GM12878 (cell line): Measurements from ENCODE around the gene BTBD9. TPM values are rescaled to one million over a fixed set of nuclear protein-coding genes. Genes with fewer than 3 reads are reported as not detected.

Experiments used
- CBX3 ChIP-seq: fragments of 200-600 bp; sonication (generic); IDR thresholded peaks from 2 replicates; pipeline ENCODE4 v1.6.1; 2016; ENCODE audit warnings: low read depth, borderline replicate concordance
- CHD1 ChIP-seq: IDR thresholded peaks from 2 replicates; pipeline ENCODE4 v1.6.1; 2012; ENCODE audit warnings: low read depth, low read length, improper control_type of control experiment
- FOXK2 ChIP-seq: fragments of 450-650 bp; IDR thresholded peaks from 2 replicates; pipeline ENCODE4 v1.6.1; 2017; ENCODE audit warnings: mild to moderate bottlenecking, moderate library complexity
- HCFC1 ChIP-seq: fragments of 150-350 bp; IDR thresholded peaks from 2 replicates; pipeline ENCODE4 v1.6.1; 2014; ENCODE audit warnings: low read length
- HDAC2 ChIP-seq: fragments of 200-600 bp; sonication (generic); IDR thresholded peaks from 2 replicates; pipeline ENCODE4 v1.6.1; 2017
- IKZF1 ChIP-seq: fragments of 450-650 bp; conservative IDR thresholded peaks from 2 replicates; pipeline ENCODE4 v1.6.1; 2017; ENCODE audit warnings: antibody characterized with exemption, mild to moderate bottlenecking
- IRF3 ChIP-seq: fragments of 450-650 bp; IDR thresholded peaks from 2 replicates; pipeline ENCODE4 v1.6.1; 2014; ENCODE audit warnings: mild to moderate bottlenecking
- MEF2A ChIP-seq: IDR thresholded peaks from 2 replicates; pipeline ENCODE4 v1.6.1; 2011; ENCODE audit warnings: low read depth, mild to moderate bottlenecking, low read length, moderate library complexity; ENCODE audit not compliant: insufficient read depth
- MEF2B ChIP-seq: fragments of 450-650 bp; IDR thresholded peaks from 2 replicates; pipeline ENCODE4 v1.6.1; 2018; ENCODE audit warnings: mild to moderate bottlenecking, moderate library complexity; ENCODE audit not compliant: partially characterized antibody, poor library complexity, severe bottlenecking
- MXI1 ChIP-seq: fragments of 150-350 bp; IDR thresholded peaks from 2 replicates; pipeline ENCODE4 v1.6.1; 2011; ENCODE audit warnings: low read depth, mild to moderate bottlenecking, inconsistent platforms, low read length, improper control_type of control experiment
- RAD21 ChIP-seq: IDR thresholded peaks from 2 replicates; pipeline ENCODE4 v1.6.1; 2011; ENCODE audit warnings: mild to moderate bottlenecking, low read depth, low read length, moderate library complexity; ENCODE audit not compliant: insufficient read depth
- RBBP5 ChIP-seq: fragments of 200-600 bp; sonication (generic); conservative IDR thresholded peaks from 2 replicates; pipeline ENCODE4 v1.6.1; 2016
- REST ChIP-seq: IDR thresholded peaks from 2 replicates; pipeline ENCODE4 v1.6.1; 2012; ENCODE audit warnings: mild to moderate bottlenecking, low read depth, low read length
- SKIL ChIP-seq: fragments of 450-650 bp; IDR thresholded peaks from 2 replicates; pipeline ENCODE4 v1.6.1; 2017; ENCODE audit warnings: mild to moderate bottlenecking, low read depth, inconsistent platforms; ENCODE audit not compliant: poor library complexity, severe bottlenecking
- SP1 ChIP-seq: IDR thresholded peaks from one replicate; pipeline ENCODE4 v1.6.1; 2011; ENCODE audit warnings: low read depth, low read length
- SPI1 ChIP-seq: IDR thresholded peaks from 2 replicates; pipeline ENCODE4 v1.6.1; 2011; ENCODE audit warnings: low read depth, mild to moderate bottlenecking, low read length, moderate library complexity, borderline replicate concordance; ENCODE audit not compliant: insufficient read depth
- SREBF1 ChIP-seq: IDR thresholded peaks from 2 replicates; pipeline ENCODE4 v1.6.1; 2012; ENCODE audit warnings: mild to moderate bottlenecking, low read length
- SREBF2 ChIP-seq: IDR thresholded peaks from 2 replicates; pipeline ENCODE4 v1.6.1; 2012; ENCODE audit warnings: mild to moderate bottlenecking, low read length
- TAF1 ChIP-seq: IDR thresholded peaks from 2 replicates; pipeline ENCODE4 v1.6.1; 2011; ENCODE audit warnings: mild to moderate bottlenecking, low read depth, low read length, borderline replicate concordance
- TCF3 ChIP-seq: IDR thresholded peaks from 2 replicates; pipeline ENCODE4 v1.6.1; 2012; ENCODE audit warnings: low read depth, mild to moderate bottlenecking, low read length, borderline replicate concordance; ENCODE audit not compliant: insufficient read depth
- ZBED1 ChIP-seq: IDR thresholded peaks from 2 replicates; pipeline ENCODE4 v1.6.1; 2016; ENCODE audit warnings: borderline replicate concordance
- polyA plus RNA-seq, 11 experiments: library from polyadenylated mRNA; depleted of rRNA in 4 of 11; unstranded in 6 of 11; stranded (reverse) in 5 of 11; fragments of >200 nt; fragmentation: Nextera tagmentation in 4 of 11; fragmentation: Illumina TruSeq in 1 of 11; extraction: Ambion mirVana in 4 of 11; extraction: Trizol in 1 of 11; gene quantifications; 1 replicate in 1 of 11; 2 replicates in 10 of 11; pipeline versions ENCODE4 v1.2.1 to v1.2.3, GENCODE V29; 2011 to 2016; ENCODE audit warnings: inconsistent platforms in 2 of 11, missing spikeins in 2 of 11, low read depth in 1 of 11
- total RNA-seq, 4 experiments: library from RNA; depleted of rRNA in 3 of 4; stranded (reverse); fragments of >200 nt in 3 of 4; fragmentation: Illumina TruSeq in 1 of 4; extraction: Trizol in 1 of 4; gene quantifications; 2 replicates each; pipeline versions ENCODE4 v1.2.1 to v1.2.3, GENCODE V29; 2013 to 2021
- TF ChIP-seq, protein P1 (sequence below): IDR thresholded peaks from 2 replicates; pipeline ENCODE4 v1.6.1; 2011; ENCODE audit warnings: low read depth, low read length, improper control_type of control experiment, borderline replicate concordance
- TF ChIP-seq, protein P2 (sequence below): fragments of 450-650 bp; IDR thresholded peaks from 2 replicates; pipeline ENCODE4 v1.6.1; 2017; ENCODE audit warnings: borderline replicate concordance

Gene BTBD9
- total and polyA plus RNA-seq, 10 of the 15 experiments (the other 5 are each of a cell fraction or from before 2014, with no cell fraction given): 0.22 to 8.6 (median 4.6) TPM

DNA sequence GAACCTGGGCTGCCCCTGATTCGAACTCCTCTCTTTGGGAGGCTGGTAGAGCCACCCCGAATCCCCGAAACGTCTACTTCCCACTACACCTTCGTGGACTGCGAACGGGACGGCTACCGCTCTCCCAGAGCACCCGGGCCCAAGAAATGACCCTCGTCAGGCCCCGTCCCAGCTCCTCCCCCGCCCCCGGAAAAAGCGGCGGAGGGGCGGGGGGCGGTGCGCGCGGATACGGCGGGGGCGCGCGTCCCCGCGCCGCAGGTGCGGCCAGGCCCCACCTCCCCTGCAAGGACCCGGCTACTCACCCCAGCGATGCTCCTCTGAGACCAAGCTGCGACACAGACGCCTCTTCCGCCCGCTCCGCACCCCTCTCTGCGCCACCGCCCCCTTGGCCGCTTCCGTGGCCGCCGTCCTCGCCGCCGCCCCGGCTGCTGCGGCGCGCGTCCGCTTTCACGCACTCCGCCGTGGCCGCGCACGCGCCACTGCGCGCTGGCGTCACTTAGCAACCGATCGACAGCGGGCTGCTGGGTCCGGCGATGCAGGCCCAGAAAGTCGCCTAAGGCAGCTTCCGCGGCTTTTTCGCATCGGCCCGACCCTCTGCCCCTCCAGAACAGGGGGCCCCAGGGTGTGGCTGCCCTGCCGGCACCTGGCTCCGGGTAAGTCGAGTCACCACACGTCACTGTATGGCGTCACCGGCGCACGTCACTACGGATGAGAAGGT, at the start of gene BTBD9 (continued):
- no peak for TF ChIP-seq SPI1
- no peak for TF ChIP-seq IRF3
- no peak for TF ChIP-seq SREBF1
- TF ChIP-seq MEF2B: no peak
- TF ChIP-seq, protein P1, sequence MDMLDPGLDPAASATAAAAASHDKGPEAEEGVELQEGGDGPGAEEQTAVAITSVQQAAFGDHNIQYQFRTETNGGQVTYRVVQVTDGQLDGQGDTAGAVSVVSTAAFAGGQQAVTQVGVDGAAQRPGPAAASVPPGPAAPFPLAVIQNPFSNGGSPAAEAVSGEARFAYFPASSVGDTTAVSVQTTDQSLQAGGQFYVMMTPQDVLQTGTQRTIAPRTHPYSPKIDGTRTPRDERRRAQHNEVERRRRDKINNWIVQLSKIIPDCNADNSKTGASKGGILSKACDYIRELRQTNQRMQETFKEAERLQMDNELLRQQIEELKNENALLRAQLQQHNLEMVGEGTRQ: no peak
- TF ChIP-seq SKIL: no peak
- TF ChIP-seq TCF3: peak; percentile 50; the same call in 1 of the 2 replicates
- no peak; the same call in 1 of the 2 replicates for TF ChIP-seq MXI1
- no peak for TF ChIP-seq SREBF2
- no peak for TF ChIP-seq HDAC2
- peak; percentile 76 for TF ChIP-seq IKZF1
- TF ChIP-seq CHD1: no peak
- TF ChIP-seq RBBP5: no peak
- TF ChIP-seq CBX3: no peak
- TF ChIP-seq FOXK2: no peak
- TF ChIP-seq SP1: no peak
- TF ChIP-seq, protein P2, sequence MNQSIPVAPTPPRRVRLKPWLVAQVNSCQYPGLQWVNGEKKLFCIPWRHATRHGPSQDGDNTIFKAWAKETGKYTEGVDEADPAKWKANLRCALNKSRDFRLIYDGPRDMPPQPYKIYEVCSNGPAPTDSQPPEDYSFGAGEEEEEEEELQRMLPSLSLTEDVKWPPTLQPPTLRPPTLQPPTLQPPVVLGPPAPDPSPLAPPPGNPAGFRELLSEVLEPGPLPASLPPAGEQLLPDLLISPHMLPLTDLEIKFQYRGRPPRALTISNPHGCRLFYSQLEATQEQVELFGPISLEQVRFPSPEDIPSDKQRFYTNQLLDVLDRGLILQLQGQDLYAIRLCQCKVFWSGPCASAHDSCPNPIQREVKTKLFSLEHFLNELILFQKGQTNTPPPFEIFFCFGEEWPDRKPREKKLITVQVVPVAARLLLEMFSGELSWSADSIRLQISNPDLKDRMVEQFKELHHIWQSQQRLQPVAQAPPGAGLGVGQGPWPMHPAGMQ: no peak
- TF ChIP-seq RAD21: no peak
- no peak for TF ChIP-seq MEF2A
- TF ChIP-seq TAF1: no peak
- TF ChIP-seq HCFC1: peak; percentile 39; the same call in 1 of the 2 replicates
- TF ChIP-seq REST: no peak
- no peak for TF ChIP-seq ZBED1
